Activated CD4-positive, CD25-positive, alpha-beta regulatory T cell treated with anti-CD3 and anti-CD28 coated beads, Interleukin-2, amount 50 U/mL, for 24 hours (primary cell): ENCODE results near the gene CALHM2.

ENCODE experiments used
- ATAC-seq, 2 donors: fragments of 150-1000 bp; cut with Tn5 transposase; one replicate each; pipeline ENCODE4 v1.10.0; 2021; ENCODE audit warnings: mild to moderate bottlenecking in 1 of 2, moderate library complexity in 1 of 2

Gene CALHM2

DNA sequence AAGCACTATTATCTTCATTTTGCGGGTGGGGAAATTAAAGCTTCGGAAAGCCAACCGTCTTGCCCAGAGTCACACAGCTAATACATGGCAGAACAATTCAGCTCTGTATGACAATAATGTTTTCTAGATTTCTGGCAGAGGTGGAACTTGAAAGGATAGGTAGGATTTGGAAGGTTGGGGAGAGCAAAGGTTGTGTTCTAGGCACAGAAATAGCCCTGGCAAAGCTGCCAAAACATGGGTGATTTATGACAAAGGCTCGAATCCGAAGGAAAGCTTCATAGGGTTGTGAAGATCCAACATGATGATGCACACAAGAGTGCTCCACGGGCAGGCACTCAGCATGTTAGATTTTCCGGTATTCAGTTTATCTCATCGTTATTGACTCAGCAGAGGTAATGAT, 36.6 kb downstream of the CALHM2 start:
- ATAC-seq = no peak

DNA sequence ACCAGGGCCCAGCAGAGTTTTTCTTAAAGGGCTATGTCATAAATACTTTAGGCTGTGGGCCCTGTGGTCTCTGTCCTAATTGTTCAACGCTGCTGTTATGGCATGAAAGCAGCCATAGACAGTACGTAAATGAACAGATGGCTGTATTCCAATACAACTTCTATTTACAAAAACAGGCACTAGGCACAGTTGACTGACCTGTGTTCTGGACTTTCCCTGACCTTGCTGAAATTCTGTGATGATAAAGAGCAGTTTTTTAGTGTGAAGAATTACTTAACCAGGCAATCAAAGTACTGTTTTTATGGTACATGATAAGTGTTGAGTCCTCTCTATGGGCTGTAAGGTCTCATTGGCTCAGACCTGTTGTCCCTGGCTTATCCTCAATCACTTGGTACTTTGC, 38.6 kb downstream of the CALHM2 start:
- ATAC-seq = no peak

DNA sequence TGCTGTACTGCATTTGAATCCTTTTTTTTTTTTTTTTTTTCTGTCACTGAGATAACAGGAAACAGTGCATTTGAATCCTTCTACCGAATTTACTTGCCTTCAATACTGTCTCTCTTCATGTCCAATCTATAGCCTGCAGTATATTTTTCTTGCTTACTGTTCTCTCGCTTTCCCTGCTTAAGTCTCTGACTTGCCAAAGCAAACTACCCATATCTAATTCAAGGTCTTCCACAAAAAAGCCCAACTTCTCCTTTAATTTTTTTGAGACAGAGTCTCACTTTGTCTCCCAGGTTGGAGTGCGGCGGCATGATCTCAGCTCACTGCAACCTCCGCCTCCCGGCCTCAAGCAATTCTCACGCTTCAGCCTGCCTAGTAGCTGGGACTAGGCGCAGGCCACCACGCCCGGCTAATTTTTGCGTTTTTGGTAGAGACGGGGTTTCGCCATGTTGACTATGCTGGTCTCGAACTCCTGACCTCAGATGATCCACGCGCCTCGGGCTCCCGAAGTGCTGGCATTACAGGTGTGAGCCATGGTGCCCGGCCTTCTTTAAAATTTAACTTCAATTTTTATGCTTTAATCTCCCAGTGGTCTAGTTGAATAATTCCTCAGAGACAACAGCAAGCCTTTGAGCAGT, 54.9 kb downstream of the CALHM2 start:
- ATAC-seq = no peak

DNA sequence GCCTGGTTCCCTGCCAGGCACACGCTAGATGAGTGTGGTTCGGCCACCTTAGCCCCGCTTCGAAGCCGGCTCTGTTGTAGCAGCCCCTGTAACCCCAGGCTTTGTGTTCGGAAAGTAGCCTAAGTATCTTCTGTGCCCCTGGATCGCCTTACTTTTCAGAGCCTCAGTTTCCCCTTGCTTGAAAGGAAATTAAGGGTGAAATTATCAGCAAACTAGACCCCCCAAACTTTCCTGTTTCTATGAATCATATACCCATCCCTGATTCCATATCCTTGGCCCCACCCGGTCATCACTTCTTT, 55.4 kb downstream of the CALHM2 start:
- ATAC-seq = no peak
